ENCODE data around the gene KMT2C. TPM values are rescaled to one million over a fixed set of nuclear protein-coding genes. Genes with fewer than 3 reads are reported as not detected.

Gene KMT2C
- total and polyA plus RNA-seq, 2 of the 8 experiments (the other 6 are each of a cell fraction or from before 2014, with no cell fraction given), result 9.1 to 40.8 TPM

DNA sequence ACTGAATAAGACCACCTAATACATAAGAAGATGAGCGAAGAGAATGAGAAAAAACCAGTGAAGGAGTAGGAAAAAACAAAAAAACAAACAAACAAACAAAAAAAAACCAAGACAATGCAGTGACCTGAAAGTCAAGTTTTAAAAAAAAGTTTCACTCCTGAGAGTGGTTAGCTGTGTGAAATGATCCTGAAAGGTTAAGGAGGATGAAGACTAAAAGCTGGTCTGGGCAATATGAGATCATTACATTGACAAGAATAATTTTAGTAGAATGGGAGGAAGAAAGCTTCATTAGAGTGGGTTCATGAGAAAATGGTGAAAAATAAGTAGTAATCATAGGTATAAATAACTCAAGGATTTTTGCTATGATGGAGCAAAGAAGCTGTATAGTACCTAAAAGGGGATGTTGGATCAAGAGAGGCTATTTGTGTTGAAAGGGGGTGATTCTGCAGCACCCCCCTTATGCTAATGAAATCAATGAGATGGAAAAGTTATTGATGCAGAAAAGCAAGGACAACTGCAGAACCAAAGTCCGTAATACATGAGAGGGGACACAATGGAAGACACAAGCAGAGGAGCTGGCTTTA, 80.2 kb downstream of the KMT2C start:
- Histone ChIP-seq H3K9me3 (ENCODE audit: insufficient read depth in 2 of 2, low read depth in 1 of 2, low read length in 1 of 2) (no peaks in the 10 kb centered on the region), H3K23me2 (ENCODE audit: low read depth, low read length) (no peaks in the 10 kb centered on the region), H3K36me3 (ENCODE audit: control insufficient read depth in 2 of 4, insufficient read depth in 4 of 4, low read length in 3 of 4) (peaks cover 0 to 15% (median 1%) of the 10 kb centered on the region in 4 experiments; a peak in 2 of 8 replicates), H2BK15ac (ENCODE audit: low read length) (no peak overlapping the region), H4K5ac (ENCODE audit: insufficient read length, low read depth, low read length) (no peak overlapping the region), H3K23ac (ENCODE audit: insufficient read length) (no peak overlapping the region), H3K27ac (ENCODE audit: low read depth, low read length) (no peak overlapping the region), H4K8ac (ENCODE audit: extremely low read depth, insufficient read depth, low read length) (no peak overlapping the region), H3K56ac (replicated peaks; ENCODE audit: insufficient read length, low read depth, low read length) (no peak overlapping the region), H3K79me1 (ENCODE audit: low read depth, low read length) (no peaks in the 10 kb centered on the region), H3K27me3 (replicated peaks in 1 of 4; ENCODE audit: control insufficient read depth in 3 of 4, extremely low read depth in 1 of 4, insufficient read depth in 3 of 4, low read length in 3 of 4) (no peaks in the 10 kb centered on the region), H3K79me2 (ENCODE audit: control insufficient read depth in 1 of 2, insufficient read depth in 2 of 2, low read length in 2 of 2) (peaks cover 0 to 24% of the 10 kb centered on the region in 2 experiments; a peak in 2 of 4 replicates), H4K91ac (replicated peaks; ENCODE audit: insufficient read length, low read length) (no peak overlapping the region), H2BK120ac (replicated peaks; ENCODE audit: low read depth, low read length) (no peak overlapping the region), H4K20me1 (replicated peaks in 1 of 2; ENCODE audit: control insufficient read depth in 1 of 2, insufficient read depth in 2 of 2, low read length in 2 of 2) (no peaks in the 10 kb centered on the region), H2BK12ac (ENCODE audit: low read depth, low read length) (no peak overlapping the region), H3K9ac (replicated peaks in 1 of 4; ENCODE audit: extremely low read depth in 1 of 4, low read depth in 3 of 4, low read length in 3 of 4) (no peak overlapping the region), H2AK5ac (ENCODE audit: low read depth, low read length) (no peak overlapping the region), H3K4me1 (replicated peaks in 1 of 4; ENCODE audit: control insufficient read depth in 3 of 4, insufficient read depth in 4 of 4, low read length in 3 of 4) (no peaks in the 10 kb centered on the region), H3K4me3 (ENCODE audit: extremely low read depth in 1 of 4, insufficient read depth in 2 of 4, low read depth in 3 of 4, low read length in 4 of 4) (no peak overlapping the region), H3K18ac (ENCODE audit: extremely low read depth, low read length) (no peak overlapping the region), H3K4ac (replicated peaks; ENCODE audit: insufficient read length, low read depth, low read length) (no peak overlapping the region), H3K14ac (ENCODE audit: insufficient read length) (no peak overlapping the region), H2BK20ac (ENCODE audit: low read length) (no peak overlapping the region), H2AFZ (ENCODE audit: low read length) (no peak overlapping the region), H3K4me2 (ENCODE audit: insufficient read depth in 1 of 2, low read depth in 2 of 2, low read length in 2 of 2) (no peak overlapping the region), H2BK5ac (ENCODE audit: low read depth, low read length) (no peak overlapping the region)
- ChIA-PET CTCF (ENCODE audit: partially characterized antibody) (interaction anchor here (0.6 to 1.7 kb wide), 5 partner anchors 14 to 203 kb away, joined by 3 to 6 read pairs (median 3); no protein-coding TSS in a partner anchor), POLR2A (ENCODE audit: partially characterized antibody) (no interaction called here)
- no peak for FAIRE-seq
- TF ChIP-seq CTCF (IDR thresholded peaks at IDR 0.05; ENCODE audit: control extremely low read depth in 1 of 3, insufficient read depth in 1 of 3, low read depth in 1 of 3, low read length in 3 of 3) (no peak), SAP30 (IDR thresholded peaks at IDR 0.05; ENCODE audit: insufficient read depth, insufficient replicate concordance, low read length) (no peak), TAF1 (IDR thresholded peaks at IDR 0.05; ENCODE audit: low read depth, low read length) (no peak), POLR2AphosphoS5 (IDR thresholded peaks at IDR 0.05; ENCODE audit: low read depth, low read length) (no peak), CBX8 (IDR thresholded peaks at IDR 0.05; ENCODE audit: borderline replicate concordance, low read depth, low read length) (no peak), EGR1 (IDR thresholded peaks at IDR 0.05; ENCODE audit: borderline replicate concordance, low read depth, low read length) (no peak), CHD2 (IDR thresholded peaks at IDR 0.05; ENCODE audit: low read length) (no peak)
- 74% methylated on average over 2 of the region's 2 CpGs; no CpG with 5 or more reads in 1 of the 2 experiments for WGBS, 2 experiments (ENCODE audit: extremely low coverage in 1 of 2, insufficient coverage in 1 of 2, insufficient read length in 1 of 2, insufficient replicate concordance in 2 of 2, low coverage in 1 of 2, low lambda C conversion rate in 2 of 2, missing lambda C conversion rate in 1 of 2)
- no peak for DNase-seq (ENCODE audit: low read depth in 1 of 2, low spot score in 2 of 2)

Measured in H1 (cell line).